H1 (cell line): ENCODE data around the gene ZNF333.
"Not testable (repeated sequence)": the region's sequence is repeated elsewhere in the genome, so short reads cannot be mapped to it uniquely, and the experiment has no call there.

ENCODE experiments used
- CBX8 ChIP-seq: fragments of 300-800, 300-1000 bp; sonication (generic); IDR thresholded peaks from 2 replicates; pipeline ENCODE4 v1.7.1; 2016; ENCODE audit warnings: low read depth, low read length, borderline replicate concordance
- CEBPB ChIP-seq: IDR thresholded peaks from 2 replicates; pipeline ENCODE4 v1.6.1; 2012; ENCODE audit warnings: low read depth, low read length
- CREB1 ChIP-seq: IDR thresholded peaks from 2 replicates; pipeline ENCODE4 v1.6.1; 2012; ENCODE audit warnings: inconsistent platforms
- HDAC2 ChIP-seq, 2 experiments: fragments of 300-600 bp in 1 of 2; sonication (generic) in 1 of 2; IDR thresholded peaks; 2 replicates each; pipeline ENCODE4 v1.6.1; 2011 to 2012; ENCODE audit warnings: low read depth in 2 of 2, low read length in 2 of 2, mild to moderate bottlenecking in 2 of 2, moderate library complexity in 2 of 2, borderline replicate concordance in 1 of 2, inconsistent platforms in 1 of 2
- PHF8 ChIP-seq: fragments of 200-600 bp; sonication (generic); conservative IDR thresholded peaks from 2 replicates; pipeline ENCODE4 v1.7.1; 2012; ENCODE audit warnings: low read depth, mild to moderate bottlenecking, inconsistent platforms, low read length, moderate library complexity
- POLR2AphosphoS5 ChIP-seq: IDR thresholded peaks from 2 replicates; pipeline ENCODE4 v1.6.1; 2011; ENCODE audit warnings: low read depth, low read length
- SIN3A ChIP-seq, 2 experiments: IDR thresholded peaks in 1 of 2; conservative IDR thresholded peaks in 1 of 2; 2 replicates each; pipeline ENCODE4 v1.6.1; 2011 to 2012; ENCODE audit warnings: low read length in 2 of 2, improper control_type of control experiment in 1 of 2, low read depth in 1 of 2, mild to moderate bottlenecking in 1 of 2
- SP1 ChIP-seq: IDR thresholded peaks from 2 replicates; pipeline ENCODE4 v1.6.1; 2011; ENCODE audit warnings: low read depth, low read length
- TF ChIP-seq, protein P1 (sequence below): IDR thresholded peaks from 2 replicates; pipeline ENCODE4 v1.6.1; 2012; ENCODE audit warnings: low read length, inconsistent platforms
- TF ChIP-seq, protein P2 (sequence below), 3 experiments: IDR thresholded peaks; 1 replicate in 2 of 3; 2 replicates in 1 of 3; pipeline versions ENCODE4 v1.5.1 to v1.6.1; 2011; ENCODE audit warnings: low read length in 3 of 3, mild to moderate bottlenecking in 3 of 3, inconsistent platforms in 2 of 3, low read depth in 1 of 3, moderate library complexity in 1 of 3; ENCODE audit not compliant: insufficient read depth in 1 of 3; ENCODE audit errors: control extremely low read depth in 1 of 3
- TF ChIP-seq, protein P3 (sequence below): IDR thresholded peaks from 2 replicates; pipeline ENCODE4 v1.6.1; 2011; ENCODE audit warnings: low read length, improper control_type of control experiment

DNA sequence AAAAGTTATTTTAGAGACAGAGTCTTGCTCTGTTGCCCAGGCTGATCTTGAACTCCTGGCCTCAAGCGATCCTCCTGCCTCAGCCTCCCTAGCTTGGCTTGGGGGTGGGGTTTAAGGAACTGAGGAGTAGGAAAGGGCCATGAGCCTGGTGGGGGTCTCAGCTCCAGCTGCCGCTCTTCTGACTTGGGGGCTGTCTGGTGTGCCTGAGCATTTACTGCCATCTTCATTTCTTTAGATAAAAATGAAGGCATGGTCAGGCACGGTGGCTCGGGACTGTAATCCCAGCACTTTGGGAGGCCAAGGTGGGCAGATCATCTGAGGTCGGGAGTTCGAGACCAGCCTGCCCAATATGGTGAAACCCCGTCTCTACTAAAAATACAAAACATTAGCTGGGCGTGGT is 85.5 kb downstream of the ZNF333 start:
- TF ChIP-seq, protein P1, sequence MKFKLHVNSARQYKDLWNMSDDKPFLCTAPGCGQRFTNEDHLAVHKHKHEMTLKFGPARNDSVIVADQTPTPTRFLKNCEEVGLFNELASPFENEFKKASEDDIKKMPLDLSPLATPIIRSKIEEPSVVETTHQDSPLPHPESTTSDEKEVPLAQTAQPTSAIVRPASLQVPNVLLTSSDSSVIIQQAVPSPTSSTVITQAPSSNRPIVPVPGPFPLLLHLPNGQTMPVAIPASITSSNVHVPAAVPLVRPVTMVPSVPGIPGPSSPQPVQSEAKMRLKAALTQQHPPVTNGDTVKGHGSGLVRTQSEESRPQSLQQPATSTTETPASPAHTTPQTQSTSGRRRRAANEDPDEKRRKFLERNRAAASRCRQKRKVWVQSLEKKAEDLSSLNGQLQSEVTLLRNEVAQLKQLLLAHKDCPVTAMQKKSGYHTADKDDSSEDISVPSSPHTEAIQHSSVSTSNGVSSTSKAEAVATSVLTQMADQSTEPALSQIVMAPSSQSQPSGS: not testable (repeated sequence)
- not testable (repeated sequence) for TF ChIP-seq CEBPB; SIN3A (conservative IDR thresholded peaks at IDR 0.05 in 1 of 2, IDR thresholded peaks at IDR 0.05 in 1 of 2; ENCODE audit: low read depth in 1 of 2, low read length in 2 of 2); HDAC2 (IDR thresholded peaks at IDR 0.05; ENCODE audit: borderline replicate concordance in 1 of 2, low read depth in 2 of 2, low read length in 2 of 2); POLR2AphosphoS5; PHF8; CREB1; CBX8; SP1
- TF ChIP-seq, protein P2, sequence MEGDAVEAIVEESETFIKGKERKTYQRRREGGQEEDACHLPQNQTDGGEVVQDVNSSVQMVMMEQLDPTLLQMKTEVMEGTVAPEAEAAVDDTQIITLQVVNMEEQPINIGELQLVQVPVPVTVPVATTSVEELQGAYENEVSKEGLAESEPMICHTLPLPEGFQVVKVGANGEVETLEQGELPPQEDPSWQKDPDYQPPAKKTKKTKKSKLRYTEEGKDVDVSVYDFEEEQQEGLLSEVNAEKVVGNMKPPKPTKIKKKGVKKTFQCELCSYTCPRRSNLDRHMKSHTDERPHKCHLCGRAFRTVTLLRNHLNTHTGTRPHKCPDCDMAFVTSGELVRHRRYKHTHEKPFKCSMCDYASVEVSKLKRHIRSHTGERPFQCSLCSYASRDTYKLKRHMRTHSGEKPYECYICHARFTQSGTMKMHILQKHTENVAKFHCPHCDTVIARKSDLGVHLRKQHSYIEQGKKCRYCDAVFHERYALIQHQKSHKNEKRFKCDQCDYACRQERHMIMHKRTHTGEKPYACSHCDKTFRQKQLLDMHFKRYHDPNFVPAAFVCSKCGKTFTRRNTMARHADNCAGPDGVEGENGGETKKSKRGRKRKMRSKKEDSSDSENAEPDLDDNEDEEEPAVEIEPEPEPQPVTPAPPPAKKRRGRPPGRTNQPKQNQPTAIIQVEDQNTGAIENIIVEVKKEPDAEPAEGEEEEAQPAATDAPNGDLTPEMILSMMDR (IDR thresholded peaks at IDR 0.05; ENCODE audit: control extremely low read depth in 1 of 3, insufficient read depth in 1 of 3, low read depth in 1 of 3, low read length in 3 of 3): not testable (repeated sequence)
- TF ChIP-seq, protein P3, sequence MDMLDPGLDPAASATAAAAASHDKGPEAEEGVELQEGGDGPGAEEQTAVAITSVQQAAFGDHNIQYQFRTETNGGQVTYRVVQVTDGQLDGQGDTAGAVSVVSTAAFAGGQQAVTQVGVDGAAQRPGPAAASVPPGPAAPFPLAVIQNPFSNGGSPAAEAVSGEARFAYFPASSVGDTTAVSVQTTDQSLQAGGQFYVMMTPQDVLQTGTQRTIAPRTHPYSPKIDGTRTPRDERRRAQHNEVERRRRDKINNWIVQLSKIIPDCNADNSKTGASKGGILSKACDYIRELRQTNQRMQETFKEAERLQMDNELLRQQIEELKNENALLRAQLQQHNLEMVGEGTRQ: not testable (repeated sequence)
